Measurements from ENCODE around the gene OPN5.

OPN5 gene

GRCh38 chr6:47862731-47863130 lies 80.9 kb downstream of the OPN5 start:
- DNase-seq, result no peak

DNA sequence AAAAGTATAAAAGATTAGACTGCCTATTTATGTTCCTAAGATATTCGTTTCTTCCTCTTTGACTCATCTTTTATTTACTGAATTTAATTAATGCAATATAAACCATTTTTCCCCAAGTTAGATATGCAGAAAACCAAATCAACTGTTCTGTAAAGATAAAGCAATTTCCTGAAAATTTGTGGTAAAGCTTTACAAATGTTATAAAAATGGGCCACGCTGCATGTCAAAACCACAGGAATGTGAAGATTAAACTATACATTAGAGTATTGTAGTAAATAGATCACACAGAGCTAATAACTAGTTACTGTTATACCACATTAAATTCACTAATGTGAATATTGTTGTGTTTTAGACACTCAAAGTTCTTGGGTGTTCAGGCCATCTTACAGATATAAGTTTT lies 83.4 kb downstream of the OPN5 start:
- no peak for DNase-seq

DNA sequence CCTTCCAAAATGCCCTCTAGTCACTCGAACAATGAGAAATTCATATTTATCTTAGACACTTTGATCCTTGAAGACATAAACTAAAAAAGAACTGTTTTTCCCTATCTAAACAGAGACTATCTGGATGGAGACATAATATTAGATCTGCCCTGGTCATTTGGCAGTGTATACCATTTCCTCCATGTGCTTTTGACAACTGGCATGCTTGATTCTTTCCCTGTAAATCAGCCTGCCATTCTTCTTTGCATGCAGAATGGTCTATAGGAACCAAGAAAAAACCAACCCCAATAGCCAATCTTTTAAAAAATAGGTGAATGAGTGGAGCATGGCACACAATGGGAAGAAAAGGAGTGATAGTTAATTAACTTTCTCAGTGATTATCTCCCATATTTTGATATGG lies 93.8 kb downstream of the OPN5 start:
- DNase-seq, result no peak

Data from fibroblast of skin of scalp (primary cell).